Measurements from ENCODE around the gene MARCHF3.

MARCHF3 gene

GRCh38 chr5:127003798-127004495 lies 26.4 kb downstream of the MARCHF3 start:
- Histone ChIP-seq H3K36me3 (ENCODE audit: insufficient read depth, low read length) (no peaks in the 10 kb centered on the region), H3K9me2 (replicated peaks; ENCODE audit: low read depth, low read length) (no peaks in the 10 kb centered on the region), H3K4me2 (ENCODE audit: low read depth, low read length, poor library complexity, severe bottlenecking) (no peak overlapping the region), H3F3A (ENCODE audit: low read depth) (no peaks in the 10 kb centered on the region), H3K79me2 (ENCODE audit: insufficient read depth, low read length) (no peaks in the 10 kb centered on the region), H3K4me1 (ENCODE audit: insufficient read depth, low read length, poor library complexity, severe bottlenecking) (peaks cover 5% of the 10 kb centered on the region), H4K20me1 (ENCODE audit: insufficient read depth, low read length, poor library complexity, severe bottlenecking) (no peaks in the 10 kb centered on the region), H3K9ac (ENCODE audit: low read depth, low read length, poor library complexity, severe bottlenecking) (no peak overlapping the region), H3K4me3 (ENCODE audit: low read length, poor library complexity, severe bottlenecking) (no peak overlapping the region), H3K27me3 (ENCODE audit: insufficient read depth, low read length, poor library complexity, severe bottlenecking) (no peaks in the 10 kb centered on the region), H2AFZ (ENCODE audit: low read length) (no peak overlapping the region), H3K9me3 (ENCODE audit: insufficient read depth, low read depth, low read length) (no peaks in the 10 kb centered on the region)
- TF ChIP-seq CTCF (conservative IDR thresholded peaks at IDR 0.05; ENCODE audit: low read length) (no peak), EZH2phosphoT487 (IDR thresholded peaks at IDR 0.05; ENCODE audit: borderline replicate concordance) (no peak)

GRCh38 chr5:127002390-127002789 lies 28.0 kb downstream of the MARCHF3 start:
- no peaks in the 10 kb centered on the region for H3K36me3 ChIP-seq (ENCODE audit: insufficient read depth, low read length)
- H3K4me2 ChIP-seq (ENCODE audit: low read depth, low read length, poor library complexity, severe bottlenecking), result no peak overlapping the region
- no peaks in the 10 kb centered on the region for H3K79me2 ChIP-seq (ENCODE audit: insufficient read depth, low read length)
- H3K9me3 ChIP-seq (ENCODE audit: insufficient read depth, low read depth, low read length), result no peaks in the 10 kb centered on the region
- H3K9ac ChIP-seq (ENCODE audit: low read depth, low read length, poor library complexity, severe bottlenecking), result no peak overlapping the region
- no peaks in the 10 kb centered on the region for H3F3A ChIP-seq (ENCODE audit: low read depth)
- no peak overlapping the region for H2AFZ ChIP-seq (ENCODE audit: low read length)
- TF ChIP-seq CTCF (conservative IDR thresholded peaks at IDR 0.05; ENCODE audit: low read length) (no peak), EZH2phosphoT487 (IDR thresholded peaks at IDR 0.05; ENCODE audit: borderline replicate concordance) (no peak)
- H4K20me1 ChIP-seq (ENCODE audit: insufficient read depth, low read length, poor library complexity, severe bottlenecking), result no peaks in the 10 kb centered on the region
- H3K4me3 ChIP-seq (ENCODE audit: low read length, poor library complexity, severe bottlenecking), result no peak overlapping the region
- no peaks in the 10 kb centered on the region for H3K27me3 ChIP-seq (ENCODE audit: insufficient read depth, low read length, poor library complexity, severe bottlenecking)
- H3K9me2 ChIP-seq (replicated peaks; ENCODE audit: low read depth, low read length), result no peaks in the 10 kb centered on the region
- peaks cover 10% of the 10 kb centered on the region for H3K4me1 ChIP-seq (ENCODE audit: insufficient read depth, low read length, poor library complexity, severe bottlenecking)

- TF ChIP-seq EZH2phosphoT487 (IDR thresholded peaks at IDR 0.05; ENCODE audit: borderline replicate concordance), result no peak
- no peak for TF ChIP-seq CTCF (conservative IDR thresholded peaks at IDR 0.05; ENCODE audit: low read length)
- Histone ChIP-seq H4K20me1 (ENCODE audit: insufficient read depth, low read length, poor library complexity, severe bottlenecking) (no peaks in the 10 kb centered on the region), H3K4me2 (ENCODE audit: low read depth, low read length, poor library complexity, severe bottlenecking) (no peak overlapping the region), H3K4me3 (ENCODE audit: low read length, poor library complexity, severe bottlenecking) (no peak overlapping the region), H3K79me2 (ENCODE audit: insufficient read depth, low read length) (no peaks in the 10 kb centered on the region), H3K9me3 (ENCODE audit: insufficient read depth, low read depth, low read length) (no peaks in the 10 kb centered on the region), H3F3A (ENCODE audit: low read depth) (no peaks in the 10 kb centered on the region), H3K4me1 (ENCODE audit: insufficient read depth, low read length, poor library complexity, severe bottlenecking) (peaks cover 10% of the 10 kb centered on the region), H3K27me3 (ENCODE audit: insufficient read depth, low read length, poor library complexity, severe bottlenecking) (no peaks in the 10 kb centered on the region), H3K9ac (ENCODE audit: low read depth, low read length, poor library complexity, severe bottlenecking) (no peak overlapping the region), H3K9me2 (replicated peaks; ENCODE audit: low read depth, low read length) (no peaks in the 10 kb centered on the region), H3K36me3 (ENCODE audit: insufficient read depth, low read length) (no peaks in the 10 kb centered on the region), H2AFZ (ENCODE audit: low read length) (no peak overlapping the region)
These were observed 28.6 kb downstream of the MARCHF3 start for GRCh38 chr5:127001621-127002296.

Measured in Loucy (cell line).